ENCODE results near the gene LRRC8D.

The LRRC8D gene

GRCh38 chr1:89834083-89834704, 13.4 kb downstream of the LRRC8D start:
- H3K4me3 ChIP-seq (replicated peaks; ENCODE audit: low read depth, low read length) = no peak overlapping the region
- TF ChIP-seq, protein P1, sequence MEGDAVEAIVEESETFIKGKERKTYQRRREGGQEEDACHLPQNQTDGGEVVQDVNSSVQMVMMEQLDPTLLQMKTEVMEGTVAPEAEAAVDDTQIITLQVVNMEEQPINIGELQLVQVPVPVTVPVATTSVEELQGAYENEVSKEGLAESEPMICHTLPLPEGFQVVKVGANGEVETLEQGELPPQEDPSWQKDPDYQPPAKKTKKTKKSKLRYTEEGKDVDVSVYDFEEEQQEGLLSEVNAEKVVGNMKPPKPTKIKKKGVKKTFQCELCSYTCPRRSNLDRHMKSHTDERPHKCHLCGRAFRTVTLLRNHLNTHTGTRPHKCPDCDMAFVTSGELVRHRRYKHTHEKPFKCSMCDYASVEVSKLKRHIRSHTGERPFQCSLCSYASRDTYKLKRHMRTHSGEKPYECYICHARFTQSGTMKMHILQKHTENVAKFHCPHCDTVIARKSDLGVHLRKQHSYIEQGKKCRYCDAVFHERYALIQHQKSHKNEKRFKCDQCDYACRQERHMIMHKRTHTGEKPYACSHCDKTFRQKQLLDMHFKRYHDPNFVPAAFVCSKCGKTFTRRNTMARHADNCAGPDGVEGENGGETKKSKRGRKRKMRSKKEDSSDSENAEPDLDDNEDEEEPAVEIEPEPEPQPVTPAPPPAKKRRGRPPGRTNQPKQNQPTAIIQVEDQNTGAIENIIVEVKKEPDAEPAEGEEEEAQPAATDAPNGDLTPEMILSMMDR (IDR thresholded peaks at IDR 0.05; ENCODE audit: low read length, missing control alignments) = no peak
- DNase-seq (ENCODE audit: low read depth) = no peak

GRCh38 chr1:89836252-89837035, 15.6 kb downstream of the LRRC8D start:
- no peak for DNase-seq (ENCODE audit: low read depth)
- TF ChIP-seq, protein P1 (IDR thresholded peaks at IDR 0.05; ENCODE audit: low read length, missing control alignments) = no peak
- no peak overlapping the region for H3K4me3 ChIP-seq (replicated peaks; ENCODE audit: low read depth, low read length)

DNA sequence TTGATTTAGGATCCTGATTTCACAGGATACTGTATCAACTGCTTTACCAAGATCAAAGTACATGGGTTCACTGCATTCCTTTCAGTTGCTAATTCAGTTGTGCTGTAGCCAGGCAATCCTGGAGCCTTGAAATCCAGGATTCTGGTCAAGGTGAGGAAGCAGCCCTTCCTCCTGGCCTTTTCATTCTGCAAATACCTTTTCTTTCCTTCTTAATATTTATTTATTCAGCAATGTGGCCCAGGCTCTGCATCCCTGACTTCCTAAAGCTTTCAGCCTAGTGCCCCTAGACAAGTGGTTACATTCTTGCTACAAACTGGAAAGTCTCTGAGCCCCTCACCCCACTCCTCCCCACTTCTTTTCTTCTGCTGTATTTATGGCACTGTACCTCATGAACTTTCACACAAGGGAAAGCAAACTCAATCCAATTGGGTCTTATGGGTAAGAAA, 16.2 kb downstream of the LRRC8D start:
- DNase-seq (ENCODE audit: low read depth) = no peak
- TF ChIP-seq, protein P1 (IDR thresholded peaks at IDR 0.05; ENCODE audit: low read length, missing control alignments) = no peak
- no peak overlapping the region for H3K4me3 ChIP-seq (replicated peaks; ENCODE audit: low read depth, low read length)

GRCh38 chr1:89837510-89837909, 16.7 kb downstream of the LRRC8D start:
- no peak for DNase-seq (ENCODE audit: low read depth)
- TF ChIP-seq, protein P1 (IDR thresholded peaks at IDR 0.05; ENCODE audit: low read length, missing control alignments) = no peak
- no peak overlapping the region for H3K4me3 ChIP-seq (replicated peaks; ENCODE audit: low read depth, low read length)

GRCh38 chr1:89839516-89839915, 18.7 kb downstream of the LRRC8D start:
- H3K4me3 ChIP-seq (replicated peaks; ENCODE audit: low read depth, low read length) = no peak overlapping the region
- TF ChIP-seq, protein P1 (IDR thresholded peaks at IDR 0.05; ENCODE audit: low read length, missing control alignments) = no peak
- no peak for DNase-seq (ENCODE audit: low read depth)

GRCh38 chr1:89841507-89841906, 20.7 kb downstream of the LRRC8D start:
- TF ChIP-seq, protein P1 (IDR thresholded peaks at IDR 0.05; ENCODE audit: low read length, missing control alignments) = no peak
- no peak overlapping the region for H3K4me3 ChIP-seq (replicated peaks; ENCODE audit: low read depth, low read length)
- no peak for DNase-seq (ENCODE audit: low read depth)

Measured in fibroblast of pulmonary artery (primary cell).